ENCODE measurements around the gene TSPAN31. TPM values are rescaled to one million over a fixed set of nuclear protein-coding genes. Genes with fewer than 3 reads are reported as not detected.
"Not testable (repeated sequence)": the region's sequence is repeated elsewhere in the genome, so short reads cannot be mapped to it uniquely, and the experiment has no call there.

Gene TSPAN31
- total and polyA plus RNA-seq, 12 donors, result 21.1 to 37.4 (median 28.8) TPM

GRCh38 chr12:57771236-57771872, 26.5 kb downstream of the TSPAN31 start:
- Histone ChIP-seq H3K9me3 (no peaks in the 10 kb centered on the region), H3K27ac (peak overlapping the region in 9 of 10 donors; percentile 82 to 94 (median 90)), H3K36me3 (peaks cover 0 to 46% (median 0%) of the 10 kb centered on the region in 9 donors), H3K4me1 (peaks cover 11 to 40% (median 26%) of the 10 kb centered on the region in 9 donors), H3K4me3 (peak overlapping the region; percentile 68 to 92 (median 78)), H3K27me3 (peaks cover 0 to 15% (median 6%) of the 10 kb centered on the region in 7 donors)
- intact Hi-C loops (cut with DNase I), result no loop called here
- 2 to 6% methylated on average over 16 of the region's 16 CpGs for WGBS, 2 donors
- peak; percentile 65 to 87 (median 79) for ATAC-seq
- peak; percentile 81 to 91 for DNase-seq
- no peak for TF ChIP-seq CTCF (IDR thresholded peaks at IDR 0.05)

- Histone ChIP-seq H3K9me3 (no peaks in the 10 kb centered on the region), H3K36me3 (peaks cover 0 to 46% (median 0%) of the 10 kb centered on the region in 9 donors), H3K4me3 (peak within 1 kb of the TSS; percentile 68 to 92 (median 78)), H3K27me3 (peaks cover 0 to 9% (median 0%) of the 10 kb centered on the region in 7 donors), H3K4me1 (peaks cover 5 to 34% (median 20%) of the 10 kb centered on the region in 9 donors), H3K27ac (peak within 1 kb of the TSS; percentile 47 to 94 (median 89))
- TF ChIP-seq CTCF (IDR thresholded peaks at IDR 0.05), result no peak
- intact Hi-C loops (cut with DNase I), result no loop called here
- ATAC-seq, result peak; percentile 95 to 98 (median 96)
- peak; percentile 91 to 96 for DNase-seq
- WGBS, 2 donors, result 0 to 1% methylated on average over 27 to 28 of the region's 28 CpGs
These were observed 27.1 kb downstream of the TSPAN31 start, which contains the start of gene METTL1 for GRCh38 chr12:57771873-57772428. TSS of gene METTL1 (minus strand) at chr12:57772105. CDS start at chr12:57772083, 22 bp downstream.

- Histone ChIP-seq H3K27me3 (peaks cover 0 to 2% (median 0%) of the 10 kb centered on the region in 7 donors), H3K36me3 (peaks cover 0 to 46% (median 0%) of the 10 kb centered on the region in 9 donors), H3K9me3 (no peaks in the 10 kb centered on the region), H3K27ac (peak within 1 kb of the TSS; percentile 47 to 94 (median 89)), H3K4me3 (peak within 1 kb of the TSS; percentile 68 to 92 (median 78)), H3K4me1 (peaks cover 5 to 30% (median 19%) of the 10 kb centered on the region in 9 donors)
- intact Hi-C loops (cut with DNase I), result no loop called here
- peak; percentile 68 to 80 (median 74) for ATAC-seq
- DNase-seq, result peak; percentile 66 to 73
- 2% methylated on average over 67 of the region's 67 CpGs for WGBS, 2 donors
- no peak for TF ChIP-seq CTCF (IDR thresholded peaks at IDR 0.05)
These were observed 27.8 kb downstream of the TSPAN31 start, which contains the start of gene EEF1AKMT3 for GRCh38 chr12:57772429-57773322. TSS of gene EEF1AKMT3 (plus strand) at chr12:57772614. CDS start at chr12:57772725, 111 bp downstream.

GRCh38 chr12:57774634-57775033, 29.8 kb downstream of the TSPAN31 start:
- H3K4me3 ChIP-seq; DNase-seq; H3K27ac ChIP-seq; H3K9me3 ChIP-seq; intact Hi-C loops (cut with DNase I); ATAC-seq; H3K27me3 ChIP-seq: not testable (repeated sequence)
- peaks cover 0 to 30% (median 0%) of the 10 kb centered on the region in 9 donors for H3K36me3 ChIP-seq
- WGBS, 2 donors, result 94% methylated on average over 11 of the region's 11 CpGs
- peaks cover 5 to 30% (median 19%) of the 10 kb centered on the region in 9 donors for H3K4me1 ChIP-seq

Measured in heart right ventricle (tissue), 16 donors.